K562 (cell line): ENCODE measurements around the gene AP1G1. TPM values are rescaled to one million over a fixed set of nuclear protein-coding genes. Genes with fewer than 3 reads are reported as not detected.

Source experiments
- ATAC-seq: fragments of 200-7000 bp; cut with Tn5 transposase; 3 replicates; pipeline ENCODE4 v1.9.1; 2020; ENCODE audit warnings: moderate library complexity
- BruUV-seq: library from RNA; stranded (reverse); fragments of 400-500 nt; replicated peaks from 2 replicates; lab custom pipeline; 2021; lab: Mats Ljungman, UMichigan
- CTCF ChIA-PET: fragments of 300-600 bp; formaldehyde crosslinking; extraction: SDS; loops from one replicate; lab custom pipeline; 2021; ENCODE audit warnings: low intra/inter-chr PET ratio; lab: Yijun Ruan, JAX
- POLR2A ChIA-PET: fragments of 300-600, 350-650 bp; sonication (Branson Sonifier 250); formaldehyde crosslinking; extraction: SDS; loops from one replicate; lab custom pipeline; 2021; ENCODE audit warnings: antibody characterized with exemption, inconsistent platforms; lab: Yijun Ruan, JAX
- DNase-seq, 4 experiments: peaks; one replicate each; pipeline versions ENCODE4 v3.0.0 to v3.0.0-alpha.2; 2011 to 2018; ENCODE audit warnings: low spot score in 3 of 4, mixed read lengths in 3 of 4; ENCODE audit errors: extremely low read depth in 1 of 4
- FAIRE-seq: peaks from 2 replicates; lab custom pipeline; 2011; peaks lifted over from hg19 to GRCh38; lab: Jason Lieb, UNC
- H2AFZ ChIP-seq: 2 replicates; pipeline ENCODE4 v1.6.0; 2011; ENCODE audit warnings: low read depth, low read length, control low read depth, inconsistent platforms
- H3K27ac ChIP-seq: fragments of 200-600 bp; 3 replicates; pipeline ENCODE4 v1.8.0; 2011; ENCODE audit warnings: low read depth, mild to moderate bottlenecking, control low read depth, inconsistent platforms, low read length, moderate library complexity, mixed read lengths; ENCODE audit errors: extremely low read depth
- H3K27me3 ChIP-seq, 2 experiments: fragments of 300-600 bp in 1 of 2; 2 replicates in 1 of 2; 3 replicates in 1 of 2; pipeline versions ENCODE4 v1.6.0 to v1.8.0; 2011; ENCODE audit warnings: inconsistent platforms in 2 of 2, low read length in 2 of 2, mild to moderate bottlenecking in 1 of 2, mixed read lengths in 1 of 2, moderate library complexity in 1 of 2; ENCODE audit not compliant: control insufficient read depth in 2 of 2, insufficient read depth in 2 of 2
- H3K36me3 ChIP-seq: fragments of 300-600 bp; 3 replicates; pipeline ENCODE4 v1.8.0; 2011; ENCODE audit warnings: mild to moderate bottlenecking, low read length, inconsistent platforms; ENCODE audit not compliant: control insufficient read depth, insufficient read depth
- H3K4me1 ChIP-seq, 2 experiments: fragments of 200-600 bp in 1 of 2; replicated peaks in 1 of 2; 2 replicates in 1 of 2; 3 replicates in 1 of 2; pipeline versions ENCODE4 v1.5.1 to v1.8.0; 2011; ENCODE audit warnings: inconsistent platforms in 2 of 2, low read length in 2 of 2, mild to moderate bottlenecking in 1 of 2, mixed read lengths in 1 of 2, moderate library complexity in 1 of 2; ENCODE audit not compliant: control insufficient read depth in 2 of 2, insufficient read depth in 2 of 2
- H3K4me2 ChIP-seq: 2 replicates; pipeline ENCODE4 v1.6.1; 2011; ENCODE audit warnings: low read length, control low read depth, inconsistent platforms, mixed read lengths; ENCODE audit not compliant: insufficient read depth
- H3K4me3 ChIP-seq: fragments of 200-600 bp; sonication (generic), shearing (Covaris generic); 2 replicates; pipeline ENCODE4 v1.5.1; 2016; ENCODE audit warnings: control low read depth, inconsistent platforms
- H3K79me2 ChIP-seq: fragments of 200-600 bp; 3 replicates; pipeline ENCODE4 v1.8.0; 2011; ENCODE audit warnings: low read length, inconsistent platforms; ENCODE audit not compliant: control insufficient read depth, insufficient read depth
- H3K9ac ChIP-seq, 2 experiments: 2 replicates each; pipeline versions ENCODE4 v1.6.0 to v1.6.1; 2011; ENCODE audit warnings: low read depth in 2 of 2, low read length in 2 of 2, control low read depth in 1 of 2, inconsistent platforms in 1 of 2, mild to moderate bottlenecking in 1 of 2, mixed read lengths in 1 of 2; ENCODE audit not compliant: insufficient read depth in 1 of 2
- H3K9me1 ChIP-seq: one replicate; pipeline ENCODE4 v1.6.0; 2011; ENCODE audit warnings: inconsistent platforms, mild to moderate bottlenecking, low read length, moderate library complexity; ENCODE audit not compliant: control insufficient read depth, insufficient read depth
- H3K9me3 ChIP-seq: replicated peaks from 2 replicates; pipeline ENCODE4 v1.5.1; 2011; ENCODE audit warnings: low read depth, low read length, inconsistent platforms; ENCODE audit not compliant: control insufficient read depth, insufficient read depth
- H4K20me1 ChIP-seq: replicated peaks from 2 replicates; pipeline ENCODE4 v1.6.1; 2011; ENCODE audit warnings: low read length, inconsistent platforms, mixed read lengths; ENCODE audit not compliant: control insufficient read depth, insufficient read depth
- ATF4 ChIP-seq: fragments of 450-650 bp; formaldehyde crosslinking; IDR thresholded peaks from 2 replicates; pipeline ENCODE4 v1.4.0; 2022; ENCODE audit warnings: mild to moderate bottlenecking, moderate library complexity
- CREB1 ChIP-seq, 2 experiments: sonication (generic) in 1 of 2; formaldehyde crosslinking in 1 of 2; IDR thresholded peaks; 2 replicates each; pipeline versions ENCODE4 v1.6.1 to v1.8.0; 2012 to 2022; ENCODE audit warnings: inconsistent platforms in 1 of 2, mild to moderate bottlenecking in 1 of 2, missing genetic modification reagents in 1 of 2, moderate library complexity in 1 of 2
- CSDE1 ChIP-seq, 2 experiments: fragments of 450-650 bp; IDR thresholded peaks; 2 replicates each; pipeline ENCODE4 v1.6.1; 2016; ENCODE audit warnings: mild to moderate bottlenecking in 1 of 2
- HNRNPK ChIP-seq: fragments of 200-400 bp; formaldehyde crosslinking; IDR thresholded peaks from one replicate; pipeline ENCODE4 v1.6.1; 2018; ENCODE audit warnings: mild to moderate bottlenecking, low read depth, low read length; ENCODE audit not compliant: poor library complexity, severe bottlenecking
- MAFG ChIP-seq: fragments of 450-650 bp; conservative IDR thresholded peaks from 2 replicates; pipeline ENCODE4 v1.6.1; 2016; ENCODE audit warnings: missing genetic modification characterization, missing compliant biosample characterization
- MEF2D ChIP-seq: conservative IDR thresholded peaks from 2 replicates; pipeline ENCODE4 v1.6.1; 2016; ENCODE audit warnings: low read depth, missing genetic modification characterization, missing compliant biosample characterization
- MXI1 ChIP-seq: IDR thresholded peaks from 2 replicates; pipeline ENCODE4 v1.6.1; 2011; ENCODE audit warnings: low read depth, mild to moderate bottlenecking, improper control_type of control experiment, low read length
- NCOA4 ChIP-seq: fragments of 450-650 bp; IDR thresholded peaks from 2 replicates; pipeline ENCODE4 v1.6.1; 2018; ENCODE audit warnings: mild to moderate bottlenecking; ENCODE audit not compliant: partially characterized antibody
- NR3C1 ChIP-seq: sonication (generic); formaldehyde crosslinking; IDR thresholded peaks from 2 replicates; pipeline ENCODE4 v1.8.1; 2022; ENCODE audit warnings: missing genetic modification reagents
- PHF20 ChIP-seq: fragments of 450-650 bp; IDR thresholded peaks from 2 replicates; pipeline ENCODE4 v1.6.1; 2018; ENCODE audit not compliant: partially characterized antibody
- SRF ChIP-seq, 2 experiments: fragments of 250-450, 450-650 bp in 1 of 2; sonication (Bioruptor Pico) in 1 of 2; sonication (generic) in 1 of 2; formaldehyde crosslinking; IDR thresholded peaks; 2 replicates each; pipeline versions ENCODE4 v1.5.0 to v1.5.1; 2020 to 2022; ENCODE audit warnings: mild to moderate bottlenecking in 1 of 2, missing genetic modification reagents in 1 of 2
- ZNF184 ChIP-seq: sonication (generic); formaldehyde crosslinking; IDR thresholded peaks from 2 replicates; pipeline ENCODE4 v1.5.0; 2020; ENCODE audit warnings: missing genetic modification reagents
- ZNF197 ChIP-seq: fragments of 200-800 bp; sonication (Bioruptor generic); IDR thresholded peaks from 2 replicates; pipeline ENCODE4 v1.6.1; 2016; ENCODE audit warnings: low read depth, missing genetic modification characterization, missing compliant biosample characterization
- ZNF224 ChIP-seq: sonication (generic); formaldehyde crosslinking; IDR thresholded peaks from 2 replicates; pipeline ENCODE4 v1.8.0; 2022; ENCODE audit warnings: mild to moderate bottlenecking, missing genetic modification reagents
- ZNF609 ChIP-seq: sonication (generic); formaldehyde crosslinking; IDR thresholded peaks from 2 replicates; pipeline ENCODE4 v1.8.1; 2023; ENCODE audit warnings: missing genetic modification reagents, mild to moderate bottlenecking, borderline replicate concordance
- WGBS: fragments of 100-300 bp; shearing (Covaris generic); methylation state at CpG from one replicate; pipeline ENCODE4 v1.1.6; 2016; ENCODE audit warnings: low coverage, mixed read lengths; ENCODE audit not compliant: insufficient coverage; ENCODE audit errors: missing lambda C conversion rate; 5-methylcytosine and 5-hydroxymethylcytosine counted together
- in situ Hi-C: fragments of 300-500 bp; cut with MboI; formaldehyde crosslinking; loops from 4 replicates; pipeline ENCODE4 v1.15.0; 2018; ENCODE audit warnings: inconsistent platforms, mixed read lengths
- intact Hi-C: fragments of 100-400 bp; cut with micrococcal nuclease; formaldehyde crosslinking; loops from 2 replicates; pipeline ENCODE4 v1.14.2; 2022
- polyA plus RNA-seq, 8 experiments: library from polyadenylated mRNA; depleted of rRNA in 4 of 8; stranded (reverse) in 5 of 8; unstranded in 3 of 8; fragments of >200 nt; fragmentation: Nextera tagmentation in 2 of 8; fragmentation: Illumina TruSeq in 1 of 8; extraction: Ambion mirVana in 2 of 8; extraction: Trizol in 1 of 8; gene quantifications; 2 replicates each; pipeline versions ENCODE4 v1.2.1 to v1.2.3, GENCODE V29; 2011 to 2014; ENCODE audit warnings: inconsistent platforms in 1 of 8, missing spikeins in 1 of 8
- total RNA-seq, 7 experiments: library from RNA; depleted of rRNA in 6 of 7; stranded (reverse); fragments of >200 nt in 6 of 7; fragmentation: Illumina TruSeq in 2 of 7; extraction: Trizol in 2 of 7; gene quantifications; 2 replicates each; pipeline versions ENCODE4 v1.2.1 to v1.2.3, GENCODE V29; 2011 to 2021; ENCODE audit warnings: low replicate concordance in 1 of 7

AP1G1 gene
- total and polyA plus RNA-seq, 9 of the 15 experiments (the other 6 are each of a cell fraction or from before 2014, with no cell fraction given) = 7.0 to 59.2 (median 42.0) TPM

GRCh38 chr16:71709229-71709781, 99.3 kb downstream of the AP1G1 start:
- no peak overlapping the region for H3K9ac ChIP-seq
- WGBS = 27% methylated on average over 2 of the region's 2 CpGs
- ATAC-seq (no peak), DNase-seq (peak in 2 of 4 experiments; percentile 13 to 17), FAIRE-seq (peak; percentile 57)
- intact Hi-C loops = no loop called here
- in situ Hi-C loops = no loop called here
- no peaks in the 10 kb centered on the region for H3K4me1 ChIP-seq
- peaks cover under 1% of the 10 kb centered on the region; the same call in 2 of the 3 replicates for H3K36me3 ChIP-seq
- BruUV-seq = no TSS peak
- no peaks in the 10 kb centered on the region for H3K27me3 ChIP-seq
- H4K20me1 ChIP-seq = no peaks in the 10 kb centered on the region
- no peaks in the 10 kb centered on the region for H3K9me1 ChIP-seq
- ChIA-PET CTCF (no interaction called here), POLR2A (interaction anchor here (1.3 kb wide), 1 partner anchor 9 kb away, joined by 4 read pairs; no protein-coding TSS in a partner anchor)
- no peaks in the 10 kb centered on the region for H3K79me2 ChIP-seq
- H3K27ac ChIP-seq = no peak overlapping the region
- no peak overlapping the region for H2AFZ ChIP-seq
- H3K4me3 ChIP-seq = no peak overlapping the region
- H3K9me3 ChIP-seq = no peaks in the 10 kb centered on the region
- H3K4me2 ChIP-seq = no peak overlapping the region
- no peak for TF ChIP-seq MXI1
- TF ChIP-seq NCOA4 = no peak
- TF ChIP-seq SRF (CRISPR knock-in tag; IDR thresholded peaks at IDR 0.05) = no peak
- no peak for TF ChIP-seq ZNF184 (CRISPR knock-in tag)
- no peak for TF ChIP-seq NR3C1
- no peak for TF ChIP-seq ZNF224 (CRISPR knock-in tag)
- TF ChIP-seq ATF4 (CRISPR knock-in tag) = no peak
- no peak for TF ChIP-seq MEF2D
- TF ChIP-seq ZNF197 (CRISPR knock-in tag) = no peak
- TF ChIP-seq CSDE1 (IDR thresholded peaks at IDR 0.05) = no peak
- no peak for TF ChIP-seq ZNF609
- no peak for TF ChIP-seq HNRNPK
- peak; percentile 46; the same call in 1 of the 2 replicates for TF ChIP-seq MAFG (tag)
- no peak for TF ChIP-seq PHF20
- no peak for TF ChIP-seq CREB1 (IDR thresholded peaks at IDR 0.05)
- TF ChIP-seq CREB1 (CRISPR knock-in tag; IDR thresholded peaks at IDR 0.05) = no peak
